Measurements from ENCODE around the gene MCEE. TPM values are rescaled to one million over a fixed set of nuclear protein-coding genes. Genes with fewer than 3 reads are reported as not detected.

Gene MCEE
- polyA plus RNA-seq, 2 of the 4 experiments (the other 2 are of a cell fraction), result 10.3 to 17.7 TPM

- Histone ChIP-seq H3K27ac (no peak overlapping the region), H3K4me3 (no peak overlapping the region), H3K9me3 (no peaks in the 10 kb centered on the region), H3K4me2 (no peak overlapping the region), H3K4me1 (peaks cover 7% of the 10 kb centered on the region; the same call in 2 of the 3 replicates)
- CTCF ChIA-PET, result interaction anchor here (1.2 to 2.5 kb wide), 4 partner anchors 37 to 152 kb away, joined by 3 to 8 read pairs (median 6); no protein-coding TSS in a partner anchor
- ATAC-seq, result no peak
- POLR2A ChIA-PET, result interaction anchor here (1.2 kb wide), 1 partner anchor 23 kb away, joined by 3 read pairs; the partner anchor contains the start of genes MCEE and MPHOSPH10
- no peak for FAIRE-seq
- no peak for TF ChIP-seq CEBPB (IDR thresholded peaks at IDR 0.05)
- no peak for TF ChIP-seq POLR2AphosphoS2 (conservative IDR thresholded peaks at IDR 0.05; ENCODE audit: low read length)
- no peak for TF ChIP-seq PBX3 (IDR thresholded peaks at IDR 0.05)
- no peak for TF ChIP-seq CTCF (IDR thresholded peaks at IDR 0.05)
- DNase-seq (ENCODE audit: low read depth in 1 of 2, low spot score in 1 of 2), result no peak
- WGBS (ENCODE audit: missing lambda C conversion rate), result 66% methylated on average over 10 of the region's 11 CpGs
Observed at GRCh38 chr2:71153585-71154224, 23.7 kb upstream of the MCEE start.

GRCh38 chr2:71151620-71152019 lies 21.6 kb upstream of the MCEE start:
- Histone ChIP-seq H3K27ac (no peak overlapping the region), H3K4me1 (no peaks in the 10 kb centered on the region), H3K4me2 (no peak overlapping the region), H3K4me3 (no peak overlapping the region), H3K9me3 (no peaks in the 10 kb centered on the region)
- DNase-seq (ENCODE audit: low read depth in 1 of 2, low spot score in 1 of 2) (no peak), ATAC-seq (peak; percentile 60 to 73; a peak in 4 of 6 replicates), FAIRE-seq (no peak)
- WGBS (ENCODE audit: missing lambda C conversion rate), result 100% methylated on average over 1 of the region's 1 CpG
- TF ChIP-seq REST (IDR thresholded peaks at IDR 0.05) (no peak), ESRRA (IDR thresholded peaks at IDR 0.05; ENCODE audit: borderline replicate concordance, low read length) (no peak), FOSB (CRISPR knock-in tag; IDR thresholded peaks at IDR 0.05) (no peak), KDM1A (IDR thresholded peaks at IDR 0.05; ENCODE audit: low read depth) (no peak), BHLHE40 (IDR thresholded peaks at IDR 0.05; ENCODE audit: low read depth, low read length) (no peak), ATOH8 (CRISPR knock-in tag; IDR thresholded peaks at IDR 0.05; ENCODE audit: low read depth) (no peak), TFCP2L1 (CRISPR knock-in tag; IDR thresholded peaks at IDR 0.05) (no peak)
- POLR2A ChIA-PET, result interaction anchor here (1.2 kb wide), 1 partner anchor 83 kb away, joined by 3 read pairs; the partner anchor contains the start of gene NAGK
- CTCF ChIA-PET, result interaction anchor here (0.8 to 1.1 kb wide), 3 partner anchors 17 to 311 kb away, joined by 3 read pairs; no protein-coding TSS in a partner anchor

GRCh38 chr2:71150082-71150816 lies 20.2 kb upstream of the MCEE start:
- Histone ChIP-seq H3K4me2 (no peak overlapping the region), H3K4me3 (no peak overlapping the region), H3K27ac (no peak overlapping the region), H3K4me1 (no peaks in the 10 kb centered on the region), H3K9me3 (no peaks in the 10 kb centered on the region)
- WGBS (ENCODE audit: missing lambda C conversion rate), result 82% methylated on average over 3 of the region's 3 CpGs
- ATAC-seq (peak; percentile 35 to 40; a peak in 3 of 6 replicates), DNase-seq (ENCODE audit: low read depth in 1 of 2, low spot score in 1 of 2) (no peak), FAIRE-seq (no peak)
- ChIA-PET POLR2A (interaction anchor here (2.4 kb wide), 1 partner anchor 82 kb away, joined by 9 read pairs; the partner anchor contains the start of gene NAGK), CTCF (interaction anchor here (0.6 to 2.2 kb wide), 10 partner anchors 12 to 181 kb away, joined by 3 to 9 read pairs (median 3); partner anchors contain the start of gene ZNF638)
- TF ChIP-seq RFX5 (IDR thresholded peaks at IDR 0.05) (no peak), SREBF2 (IDR thresholded peaks at IDR 0.05) (no peak), RNF2 (IDR thresholded peaks at IDR 0.05; ENCODE audit: borderline replicate concordance, low read depth) (no peak), HMGXB4 (CRISPR knock-in tag; IDR thresholded peaks at IDR 0.05; ENCODE audit: borderline replicate concordance) (no peak), RAD21 (conservative IDR thresholded peaks at IDR 0.05 in 1 of 2, IDR thresholded peaks at IDR 0.05 in 1 of 2) (no peak)
